Measurements from ENCODE around the gene MYO15A.

- TF ChIP-seq POLR2A (IDR thresholded peaks at IDR 0.05), result no peak
- TF ChIP-seq POLR2AphosphoS5 (IDR thresholded peaks at IDR 0.05), result no peak
Observed at GRCh38 chr17:18161207-18162145, 52.9 kb downstream of the MYO15A start.
